ENCODE results near the gene TICAM2. TPM values are rescaled to one million over a fixed set of nuclear protein-coding genes. Genes with fewer than 3 reads are reported as not detected.

Gene TICAM2
- total RNA-seq, 2 donors from 2014 or later, result 1.6 to 5.7 TPM

- Histone ChIP-seq H3K36me3 (no peaks in the 10 kb centered on the region), H3K4me3 (no peak overlapping the region), H3K27ac (no peak overlapping the region), H3K27me3 (replicated peaks; ENCODE audit: insufficient read depth) (no peaks in the 10 kb centered on the region), H3K9me3 (no peaks in the 10 kb centered on the region), H3K4me1 (ENCODE audit: control insufficient read depth in 1 of 2, low read depth in 2 of 2) (no peaks in the 10 kb centered on the region)
- no peak for TF ChIP-seq CTCF (IDR thresholded peaks at IDR 0.05)
- DNase-seq (ENCODE audit: low spot score), result no peak
- no peak for ATAC-seq (ENCODE audit: insufficient number of reproducible peaks, low FRiP score, low read depth)
Observed at GRCh38 chr5:115641948-115642347, 39.7 kb upstream of the TICAM2 start.

- Histone ChIP-seq H3K27me3 (replicated peaks; ENCODE audit: insufficient read depth) (no peaks in the 10 kb centered on the region), H3K4me1 (ENCODE audit: control insufficient read depth in 1 of 2, low read depth in 2 of 2) (no peaks in the 10 kb centered on the region), H3K36me3 (no peaks in the 10 kb centered on the region), H3K9me3 (no peaks in the 10 kb centered on the region), H3K4me3 (no peak overlapping the region), H3K27ac (no peak overlapping the region)
- no peak for ATAC-seq (ENCODE audit: insufficient number of reproducible peaks, low FRiP score, low read depth)
- no peak for DNase-seq (ENCODE audit: low spot score)
- TF ChIP-seq CTCF (IDR thresholded peaks at IDR 0.05), result no peak
Observed at GRCh38 chr5:115640274-115640673, 38.0 kb upstream of the TICAM2 start.

GRCh38 chr5:115639377-115639776 is 37.1 kb upstream of the TICAM2 start:
- no peaks in the 10 kb centered on the region for H3K9me3 ChIP-seq
- H3K36me3 ChIP-seq, result no peaks in the 10 kb centered on the region
- no peaks in the 10 kb centered on the region for H3K27me3 ChIP-seq (replicated peaks; ENCODE audit: insufficient read depth)
- no peak overlapping the region for H3K27ac ChIP-seq
- TF ChIP-seq CTCF (IDR thresholded peaks at IDR 0.05), result no peak
- DNase-seq (ENCODE audit: low spot score) (no peak), ATAC-seq (ENCODE audit: insufficient number of reproducible peaks, low FRiP score, low read depth) (no peak)
- no peak overlapping the region for H3K4me3 ChIP-seq
- H3K4me1 ChIP-seq (ENCODE audit: control insufficient read depth in 1 of 2, low read depth in 2 of 2), result no peaks in the 10 kb centered on the region

- no peak overlapping the region for H3K4me3 ChIP-seq
- no peak for DNase-seq (ENCODE audit: low spot score)
- no peaks in the 10 kb centered on the region for H3K36me3 ChIP-seq
- no peaks in the 10 kb centered on the region for H3K9me3 ChIP-seq
- no peaks in the 10 kb centered on the region for H3K27me3 ChIP-seq (replicated peaks; ENCODE audit: insufficient read depth)
- TF ChIP-seq CTCF (IDR thresholded peaks at IDR 0.05), result no peak
- no peak for ATAC-seq (ENCODE audit: insufficient number of reproducible peaks, low FRiP score, low read depth)
- no peak overlapping the region for H3K27ac ChIP-seq
- H3K4me1 ChIP-seq (ENCODE audit: control insufficient read depth in 1 of 2, low read depth in 2 of 2), result no peaks in the 10 kb centered on the region
Observed at GRCh38 chr5:115637507-115637906, 35.2 kb upstream of the TICAM2 start.

GRCh38 chr5:115636008-115636407 is 33.7 kb upstream of the TICAM2 start:
- H3K27ac ChIP-seq, result no peak overlapping the region
- H3K4me3 ChIP-seq, result no peak overlapping the region
- H3K27me3 ChIP-seq (replicated peaks; ENCODE audit: insufficient read depth), result no peaks in the 10 kb centered on the region
- H3K9me3 ChIP-seq, result no peaks in the 10 kb centered on the region
- ATAC-seq (ENCODE audit: insufficient number of reproducible peaks, low FRiP score, low read depth) (no peak), DNase-seq (ENCODE audit: low spot score) (no peak)
- H3K4me1 ChIP-seq (ENCODE audit: control insufficient read depth in 1 of 2, low read depth in 2 of 2), result no peaks in the 10 kb centered on the region
- TF ChIP-seq CTCF (IDR thresholded peaks at IDR 0.05), result no peak
- no peaks in the 10 kb centered on the region for H3K36me3 ChIP-seq
